Measurements from ENCODE around the gene MYO18A.

Gene MYO18A

GRCh38 chr17:29124135-29124924 lies 55.9 kb downstream of the MYO18A start:
- H3K27ac ChIP-seq: peak overlapping the region; percentile 32; the same call in 1 of the 2 replicates
- peak; percentile 95 for TF ChIP-seq CTCF (conservative IDR thresholded peaks at IDR 0.05)

GRCh38 chr17:29123111-29123510 lies 57.1 kb downstream of the MYO18A start:
- TF ChIP-seq CTCF (conservative IDR thresholded peaks at IDR 0.05): no peak
- H3K27ac ChIP-seq: no peak overlapping the region

DNA sequence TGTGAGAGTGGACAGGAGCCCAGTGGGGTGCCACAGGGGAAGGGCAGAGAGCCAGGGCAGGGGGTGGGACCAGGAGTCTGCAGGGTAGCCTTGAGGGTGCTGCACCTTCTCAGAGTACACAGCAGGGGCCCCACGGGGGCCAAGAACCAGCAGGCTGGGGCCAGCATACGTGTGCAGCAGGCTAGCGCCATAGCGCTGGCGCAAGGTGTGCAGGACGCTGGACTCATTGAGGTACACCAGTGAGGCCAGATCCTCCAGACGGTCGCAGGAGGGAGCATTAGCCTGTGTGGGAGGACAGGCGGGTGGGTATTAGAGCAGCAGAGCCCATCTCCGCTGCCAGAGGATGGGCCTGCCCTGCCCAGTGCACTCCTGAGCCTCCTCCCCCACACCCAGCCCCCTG lies 58.8 kb downstream of the MYO18A start:
- H3K27ac ChIP-seq: no peak overlapping the region
- no peak for TF ChIP-seq CTCF (conservative IDR thresholded peaks at IDR 0.05)

GRCh38 chr17:29120433-29120832 lies 59.8 kb downstream of the MYO18A start:
- no peak for TF ChIP-seq CTCF (conservative IDR thresholded peaks at IDR 0.05)
- H3K27ac ChIP-seq: no peak overlapping the region

DNA sequence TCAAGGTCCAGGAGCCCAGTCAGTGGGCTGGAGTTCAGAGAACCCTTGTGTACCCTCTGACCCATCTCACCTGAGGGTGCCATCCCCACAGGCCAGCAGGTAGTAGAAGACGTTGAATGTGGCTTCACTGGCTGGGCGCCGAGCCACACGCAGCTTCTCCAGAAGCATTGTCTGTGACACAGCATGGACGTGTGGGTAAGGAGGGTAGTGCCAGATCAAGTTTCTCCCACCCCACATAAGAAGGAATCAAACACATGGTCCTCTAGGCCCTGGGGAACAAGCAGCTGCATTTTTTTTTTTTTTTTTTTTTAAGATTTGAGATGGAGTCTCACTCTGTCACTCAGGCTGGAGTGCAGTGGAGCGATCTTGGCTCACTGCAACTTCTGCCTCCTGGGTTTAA lies 60.9 kb downstream of the MYO18A start:
- H3K27ac ChIP-seq: no peak overlapping the region
- no peak for TF ChIP-seq CTCF (conservative IDR thresholded peaks at IDR 0.05)

GRCh38 chr17:29116804-29117753 lies 63.1 kb downstream of the MYO18A start:
- no peak overlapping the region for H3K27ac ChIP-seq
- peak; percentile 99 for TF ChIP-seq CTCF (conservative IDR thresholded peaks at IDR 0.05)
